C4-2B (cell line): ENCODE data around the gene FOXD4L1.
"Not testable (repeated sequence)": the region's sequence is repeated elsewhere in the genome, so short reads cannot be mapped to it uniquely, and the experiment has no call there.

Experiments
- ZFX ChIP-seq: fragments of 450-650 bp; IDR thresholded peaks from 2 replicates; pipeline ENCODE4 v1.6.1; 2017
- TF ChIP-seq, protein P1 (sequence below): fragments of 450-650 bp; conservative IDR thresholded peaks from 2 replicates; pipeline ENCODE4 v1.5.1; 2017; ENCODE audit warnings: mild to moderate bottlenecking

DNA sequence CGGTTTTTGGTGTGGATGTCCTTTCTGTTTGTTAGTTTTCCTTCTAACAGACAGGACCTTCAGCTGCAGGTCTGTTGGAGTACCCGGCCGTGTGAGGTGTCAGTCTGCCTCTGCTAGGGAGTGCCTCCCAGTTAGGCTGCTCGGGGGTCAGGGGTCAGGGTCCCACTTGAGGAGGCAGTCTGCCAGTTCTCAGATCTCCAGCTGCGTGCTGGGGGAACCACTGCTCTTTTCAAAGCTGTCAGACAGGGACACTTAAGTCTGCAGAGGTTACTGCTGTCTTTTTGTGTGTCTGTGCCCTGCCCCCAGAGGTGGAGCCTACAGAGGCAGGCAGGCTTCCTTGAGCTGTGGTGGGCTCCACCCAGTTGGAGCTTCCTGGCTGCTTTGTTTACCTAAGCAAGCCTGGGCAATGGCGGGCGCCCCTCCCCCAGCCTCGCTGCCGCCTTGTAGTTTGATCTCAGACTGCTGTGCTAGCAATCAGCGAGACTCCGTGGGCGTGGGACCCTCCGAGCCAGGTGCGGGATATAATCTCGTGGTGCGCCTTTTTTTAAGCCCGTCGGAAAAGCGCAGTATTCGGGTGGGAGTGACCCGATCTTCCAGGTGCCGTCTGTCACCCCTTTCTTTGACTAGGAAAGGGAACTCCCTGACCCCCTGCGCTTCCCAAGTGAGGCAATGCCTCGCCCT, 21.6 kb upstream of the FOXD4L1 start:
- TF ChIP-seq, protein P1, sequence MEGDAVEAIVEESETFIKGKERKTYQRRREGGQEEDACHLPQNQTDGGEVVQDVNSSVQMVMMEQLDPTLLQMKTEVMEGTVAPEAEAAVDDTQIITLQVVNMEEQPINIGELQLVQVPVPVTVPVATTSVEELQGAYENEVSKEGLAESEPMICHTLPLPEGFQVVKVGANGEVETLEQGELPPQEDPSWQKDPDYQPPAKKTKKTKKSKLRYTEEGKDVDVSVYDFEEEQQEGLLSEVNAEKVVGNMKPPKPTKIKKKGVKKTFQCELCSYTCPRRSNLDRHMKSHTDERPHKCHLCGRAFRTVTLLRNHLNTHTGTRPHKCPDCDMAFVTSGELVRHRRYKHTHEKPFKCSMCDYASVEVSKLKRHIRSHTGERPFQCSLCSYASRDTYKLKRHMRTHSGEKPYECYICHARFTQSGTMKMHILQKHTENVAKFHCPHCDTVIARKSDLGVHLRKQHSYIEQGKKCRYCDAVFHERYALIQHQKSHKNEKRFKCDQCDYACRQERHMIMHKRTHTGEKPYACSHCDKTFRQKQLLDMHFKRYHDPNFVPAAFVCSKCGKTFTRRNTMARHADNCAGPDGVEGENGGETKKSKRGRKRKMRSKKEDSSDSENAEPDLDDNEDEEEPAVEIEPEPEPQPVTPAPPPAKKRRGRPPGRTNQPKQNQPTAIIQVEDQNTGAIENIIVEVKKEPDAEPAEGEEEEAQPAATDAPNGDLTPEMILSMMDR, result not testable (repeated sequence)
- TF ChIP-seq ZFX, result not testable (repeated sequence)
